Gastroesophageal sphincter (tissue), 3 donors: ENCODE results near the gene SEL1L2.

Experiments
- CTCF ChIP-seq, 4 experiments: fragments of 200-600 bp in 2 of 4; fragments of 450-650 bp in 2 of 4; sonication (generic) in 1 of 4; IDR thresholded peaks; one replicate each; pipeline ENCODE4 v1.5.1; 2017 to 2019; ENCODE audit warnings: antibody characterized with exemption in 4 of 4, mild to moderate bottlenecking in 2 of 4, moderate library complexity in 2 of 4
- EP300 ChIP-seq: sonication (generic); formaldehyde crosslinking; IDR thresholded peaks from one replicate; pipeline ENCODE4 v1.6.1; 2017; ENCODE audit warnings: antibody characterized with exemption, mild to moderate bottlenecking
- POLR2A ChIP-seq, 2 donors: fragments of 450-650 bp; IDR thresholded peaks; one replicate each; pipeline ENCODE4 v1.6.1; 2017; ENCODE audit warnings: antibody characterized with exemption in 2 of 2, mild to moderate bottlenecking in 2 of 2, moderate library complexity in 1 of 2
- POLR2AphosphoS5 ChIP-seq: sonication (generic); formaldehyde crosslinking; IDR thresholded peaks from one replicate; pipeline ENCODE4 v1.6.1; 2017; ENCODE audit warnings: antibody characterized with exemption

GRCh38 chr20:13813910-13814309 is 176.5 kb downstream of the SEL1L2 start:
- TF ChIP-seq POLR2AphosphoS5 (no peak), CTCF (IDR thresholded peaks at IDR 0.05) (no peak), POLR2A (IDR thresholded peaks at IDR 0.05) (no peak), EP300 (no peak)
